Nasal cavity respiratory epithelium epithelial cell of viscerocranial mucosa (primary cell): ENCODE results near the gene SLAMF9. TPM values are rescaled to one million over a fixed set of nuclear protein-coding genes. Genes with fewer than 3 reads are reported as not detected.

Experiments used
- total RNA-seq: library from RNA; depleted of rRNA; stranded (reverse); fragments of >200 nt; gene quantifications from 2 replicates; pipeline ENCODE4 v1.2.3, GENCODE V29; 2014

Gene SLAMF9
- 0.14 and 6.8 TPM in 2 replicates for total RNA-seq

DNA sequence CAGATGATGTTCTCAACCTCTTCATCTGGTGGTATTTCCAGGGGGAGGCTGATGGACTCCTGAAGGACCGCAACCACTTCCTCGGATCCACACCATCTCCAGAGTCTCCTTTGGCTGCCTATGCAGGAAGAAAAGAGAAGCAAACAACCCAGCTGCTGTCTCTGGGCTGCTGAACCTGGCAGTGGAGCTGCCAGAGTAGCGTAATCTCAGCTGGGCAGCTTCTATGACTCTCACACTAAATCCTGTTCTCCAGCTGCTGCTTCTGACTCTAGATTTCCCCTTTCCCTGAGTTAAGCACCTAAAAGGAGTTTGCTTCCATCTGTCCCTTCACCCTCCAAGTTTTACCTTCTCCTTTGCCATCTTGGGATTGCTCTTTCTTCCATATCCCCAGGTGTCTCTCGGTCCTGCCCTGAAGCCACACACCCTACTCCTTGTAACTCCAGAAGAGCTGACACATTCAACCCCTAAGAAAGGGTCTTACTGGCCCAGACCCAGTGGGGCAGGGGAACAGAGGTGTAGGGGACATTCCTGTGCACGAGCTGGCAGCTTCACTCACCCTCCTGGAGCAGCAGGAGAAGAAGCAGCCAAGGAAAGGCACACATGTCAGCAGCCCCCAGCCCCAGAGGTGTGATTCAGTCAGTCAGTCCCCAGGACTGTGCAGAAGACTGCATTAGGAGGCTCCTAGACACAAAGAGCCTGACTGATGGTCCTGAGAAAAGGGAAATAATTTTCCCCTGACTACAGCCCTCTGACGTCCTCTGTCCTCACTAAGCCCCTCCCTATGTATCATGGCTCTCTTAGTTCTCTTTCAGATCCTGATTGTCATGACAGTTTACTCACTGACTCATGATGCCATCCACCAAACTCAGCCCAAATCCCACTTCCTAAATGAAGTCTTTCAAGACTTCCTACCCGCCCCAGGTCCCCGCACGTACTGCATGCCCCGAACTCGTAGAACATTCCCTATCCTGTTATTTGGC, at the start of gene SLAMF9:
Gene SLAMF9 (minus strand): TSS at position 702 of the 980 bp plus-strand sequence. CDS start 100 bp downstream, at position 602.

DNA sequence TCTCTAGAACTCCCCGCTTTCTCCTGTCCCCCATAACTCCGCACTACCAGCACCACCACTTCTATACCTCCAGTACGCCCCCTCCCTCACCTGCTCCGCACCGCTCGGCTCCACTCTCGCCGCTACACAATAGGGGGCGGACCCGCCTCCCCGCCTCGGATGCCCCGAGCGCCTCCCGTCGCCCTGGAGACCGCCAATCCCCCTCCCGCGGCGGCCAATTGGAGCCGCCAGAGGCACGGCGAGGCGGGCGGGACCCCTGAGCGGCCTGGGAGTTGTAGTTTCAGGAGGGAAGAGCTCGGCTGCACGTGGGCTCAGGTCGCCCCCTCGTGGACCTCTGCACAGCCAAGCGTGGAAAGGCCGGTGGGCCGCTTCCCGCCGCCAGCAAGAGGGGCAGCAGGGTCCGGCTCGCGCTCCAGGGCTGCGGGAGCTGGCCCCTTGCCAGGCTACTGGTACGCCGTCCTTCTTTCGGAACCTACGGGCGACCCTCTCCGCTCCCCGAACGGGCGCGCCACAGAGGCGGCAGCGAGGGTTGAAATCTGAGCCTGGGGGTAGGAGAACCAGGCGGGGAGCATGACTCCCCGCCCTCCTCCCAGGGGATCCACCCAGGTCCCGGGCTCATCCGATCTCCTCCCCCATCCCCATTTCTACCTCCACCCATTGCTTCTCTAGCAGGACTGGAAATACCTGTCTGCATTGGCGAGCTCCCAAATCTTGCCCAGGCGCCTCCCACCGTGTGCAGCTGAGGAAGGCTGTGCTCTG, 8.4 kb downstream of the SLAMF9 start, which contains the start of gene IGSF9:
Gene IGSF9 (minus strand): TSS at position 131 of the 759 bp plus-strand sequence. CDS start 2,159 bp downstream, outside the sequence.

GRCh38 chr1:159924791-159925718, 29.0 kb downstream of the SLAMF9 start, which contains the start of gene TAGLN2:
TSS of gene TAGLN2 (minus strand) at chr1:159925507. CDS start at chr1:159920509, 4,998 bp downstream.

Other genes with a start within 250 kb of the SLAMF9 start
- gene CRP, start 239.6 kb downstream of the SLAMF9 start, total RNA-seq = not detected in 2 replicates
- 29.4 and 46.0 TPM in 2 replicates for gene DUSP23, start 173.3 kb downstream of the SLAMF9 start, total RNA-seq
- not detected in 2 replicates for gene FCRL6, start 151.9 kb downstream of the SLAMF9 start, total RNA-seq
- not detected in 2 replicates for gene SLAMF8, start 127.4 kb downstream of the SLAMF9 start, total RNA-seq
- gene VSIG8, start 91.6 kb downstream of the SLAMF9 start, total RNA-seq = 0.34 TPM in 1 of 2 replicates, not detected in the other
- 0.14 and 0.34 TPM in 2 replicates for gene CFAP45, start 54.1 kb downstream of the SLAMF9 start, total RNA-seq
- gene TAGLN2, start 28.7 kb downstream of the SLAMF9 start, total RNA-seq = 168 and 336 TPM in 2 replicates
- gene IGSF9, start 8.6 kb downstream of the SLAMF9 start, total RNA-seq = 3.1 and 20.9 TPM in 2 replicates
- gene PIGM, start 77.8 kb upstream of the SLAMF9 start, total RNA-seq = 3.2 and 3.8 TPM in 2 replicates
- gene KCNJ10, start 115.9 kb upstream of the SLAMF9 start, total RNA-seq = not detected in 2 replicates
- under 0.01 TPM in 2 replicates for gene KCNJ9, start 127.3 kb upstream of the SLAMF9 start, total RNA-seq
- gene IGSF8, start 144.4 kb upstream of the SLAMF9 start, total RNA-seq = 37.9 and 79.6 TPM in 2 replicates
- gene ATP1A2, start 161.5 kb upstream of the SLAMF9 start, total RNA-seq = not detected in 2 replicates
- gene ATP1A4, start 197.4 kb upstream of the SLAMF9 start, total RNA-seq = not detected in 2 replicates
- not detected in 2 replicates for gene CASQ1, start 236.3 kb upstream of the SLAMF9 start, total RNA-seq